ENCODE results near the gene SPEF2.
A peak's percentile ranks its signal among the peaks of the same experiment; 100 is the strongest.

Gene SPEF2

DNA sequence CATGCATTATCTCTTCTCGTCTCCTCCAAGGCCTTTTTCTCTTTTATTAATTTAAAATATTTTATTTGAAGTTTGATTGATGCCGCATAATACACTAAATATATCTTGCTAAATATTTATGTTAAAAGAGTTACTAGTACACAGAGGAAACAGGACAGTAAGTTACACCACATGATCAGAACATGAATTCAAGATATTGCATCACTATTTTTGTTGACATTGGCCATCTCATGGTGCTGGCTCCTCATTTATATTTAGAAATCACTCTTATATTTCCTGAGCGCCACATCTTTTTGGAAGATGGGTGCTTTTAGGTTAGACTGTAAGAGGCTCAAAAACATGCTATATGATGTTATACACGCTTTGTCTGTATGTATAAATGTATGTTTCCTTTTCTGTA lies 23.0 kb downstream of the SPEF2 start:
- TF ChIP-seq, protein P1, sequence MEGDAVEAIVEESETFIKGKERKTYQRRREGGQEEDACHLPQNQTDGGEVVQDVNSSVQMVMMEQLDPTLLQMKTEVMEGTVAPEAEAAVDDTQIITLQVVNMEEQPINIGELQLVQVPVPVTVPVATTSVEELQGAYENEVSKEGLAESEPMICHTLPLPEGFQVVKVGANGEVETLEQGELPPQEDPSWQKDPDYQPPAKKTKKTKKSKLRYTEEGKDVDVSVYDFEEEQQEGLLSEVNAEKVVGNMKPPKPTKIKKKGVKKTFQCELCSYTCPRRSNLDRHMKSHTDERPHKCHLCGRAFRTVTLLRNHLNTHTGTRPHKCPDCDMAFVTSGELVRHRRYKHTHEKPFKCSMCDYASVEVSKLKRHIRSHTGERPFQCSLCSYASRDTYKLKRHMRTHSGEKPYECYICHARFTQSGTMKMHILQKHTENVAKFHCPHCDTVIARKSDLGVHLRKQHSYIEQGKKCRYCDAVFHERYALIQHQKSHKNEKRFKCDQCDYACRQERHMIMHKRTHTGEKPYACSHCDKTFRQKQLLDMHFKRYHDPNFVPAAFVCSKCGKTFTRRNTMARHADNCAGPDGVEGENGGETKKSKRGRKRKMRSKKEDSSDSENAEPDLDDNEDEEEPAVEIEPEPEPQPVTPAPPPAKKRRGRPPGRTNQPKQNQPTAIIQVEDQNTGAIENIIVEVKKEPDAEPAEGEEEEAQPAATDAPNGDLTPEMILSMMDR (IDR thresholded peaks at IDR 0.05; ENCODE audit: low read depth, low read length): no peak
- TF ChIP-seq, protein P2, sequence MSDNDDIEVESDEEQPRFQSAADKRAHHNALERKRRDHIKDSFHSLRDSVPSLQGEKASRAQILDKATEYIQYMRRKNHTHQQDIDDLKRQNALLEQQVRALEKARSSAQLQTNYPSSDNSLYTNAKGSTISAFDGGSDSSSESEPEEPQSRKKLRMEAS (IDR thresholded peaks at IDR 0.05; ENCODE audit: low read depth, low read length): no peak
- TF ChIP-seq POLR2A (IDR thresholded peaks at IDR 0.05; ENCODE audit: extremely low read depth, insufficient read length) (no peak), MYC (IDR thresholded peaks at IDR 0.05; ENCODE audit: low read depth, low read length) (no peak)
- no peak overlapping the region for H3K4me3 ChIP-seq (ENCODE audit: low read depth, low read length)
- DNase-seq (ENCODE audit: low read depth): no peak

DNA sequence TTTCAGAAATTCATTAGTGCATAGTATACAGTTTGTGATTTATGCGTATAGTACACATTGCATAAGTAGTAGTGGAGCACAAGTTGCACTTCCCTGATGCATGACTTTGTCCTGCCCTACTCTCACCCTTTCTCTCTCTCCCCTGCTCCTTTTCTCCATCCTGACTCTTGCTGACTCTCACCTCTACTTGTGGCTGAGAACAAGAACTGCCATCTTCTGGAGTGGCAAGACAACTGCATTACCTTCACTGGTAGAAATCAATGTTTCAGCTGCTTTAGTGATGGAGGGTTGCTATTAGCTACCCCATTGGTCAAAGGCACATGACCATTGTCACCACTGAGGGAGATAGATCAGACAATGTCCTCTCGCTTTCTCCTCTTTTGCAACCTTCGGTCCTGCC lies 26.9 kb downstream of the SPEF2 start:
- TF ChIP-seq POLR2A (IDR thresholded peaks at IDR 0.05; ENCODE audit: extremely low read depth, insufficient read length) (no peak), MYC (IDR thresholded peaks at IDR 0.05; ENCODE audit: low read depth, low read length) (no peak)
- TF ChIP-seq, protein P1 (IDR thresholded peaks at IDR 0.05; ENCODE audit: low read depth, low read length): no peak
- TF ChIP-seq, protein P2 (IDR thresholded peaks at IDR 0.05; ENCODE audit: low read depth, low read length): no peak
- no peak overlapping the region for H3K4me3 ChIP-seq (ENCODE audit: low read depth, low read length)
- no peak for DNase-seq (ENCODE audit: low read depth)

DNA sequence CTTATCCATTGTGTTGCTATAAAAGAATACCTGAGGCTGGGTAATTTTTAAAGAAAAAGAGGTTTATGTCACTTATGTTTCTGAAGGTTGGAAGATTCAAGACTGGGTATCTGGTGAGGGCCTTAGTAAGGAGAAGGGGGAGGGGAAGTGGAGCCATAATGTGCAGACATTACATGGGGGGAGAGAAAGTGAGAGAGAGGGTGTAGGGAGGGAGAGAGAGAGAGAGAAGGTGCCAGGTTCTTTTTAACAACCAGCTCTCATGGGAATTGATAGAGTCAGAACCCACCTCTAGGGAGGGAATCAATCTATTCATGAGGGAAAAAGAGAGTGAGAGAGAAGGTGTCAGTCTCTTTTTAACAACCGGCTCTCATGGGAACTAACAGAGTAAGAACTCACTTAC lies 29.5 kb downstream of the SPEF2 start:
- TF ChIP-seq, protein P2 (IDR thresholded peaks at IDR 0.05; ENCODE audit: low read depth, low read length): no peak
- no peak for TF ChIP-seq MYC (IDR thresholded peaks at IDR 0.05; ENCODE audit: low read depth, low read length)
- no peak for TF ChIP-seq POLR2A (IDR thresholded peaks at IDR 0.05; ENCODE audit: extremely low read depth, insufficient read length)
- TF ChIP-seq, protein P1 (IDR thresholded peaks at IDR 0.05; ENCODE audit: low read depth, low read length): no peak
- no peak overlapping the region for H3K4me3 ChIP-seq (ENCODE audit: low read depth, low read length)
- no peak for DNase-seq (ENCODE audit: low read depth)

DNA sequence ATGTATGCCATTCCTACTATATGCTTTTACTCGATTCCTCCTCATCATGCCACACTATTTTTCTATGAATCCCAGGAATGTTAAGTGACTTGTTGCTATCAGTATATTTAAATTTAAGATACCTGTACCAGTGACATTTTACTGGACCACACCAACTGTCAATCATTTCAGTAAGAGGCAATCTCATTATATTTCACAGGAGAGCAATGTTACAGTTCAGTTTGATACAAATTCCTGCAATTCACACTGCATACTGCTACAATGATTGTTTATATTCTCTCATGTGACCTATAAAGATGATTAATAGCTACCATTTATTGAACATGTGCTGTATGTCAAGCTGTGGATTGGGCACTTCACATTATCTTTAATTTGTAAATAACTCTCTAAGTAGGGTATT lies 30.0 kb downstream of the SPEF2 start:
- TF ChIP-seq MYC (IDR thresholded peaks at IDR 0.05; ENCODE audit: low read depth, low read length): no peak
- TF ChIP-seq, protein P2 (IDR thresholded peaks at IDR 0.05; ENCODE audit: low read depth, low read length): no peak
- no peak for TF ChIP-seq POLR2A (IDR thresholded peaks at IDR 0.05; ENCODE audit: extremely low read depth, insufficient read length)
- TF ChIP-seq, protein P1 (IDR thresholded peaks at IDR 0.05; ENCODE audit: low read depth, low read length): no peak
- DNase-seq (ENCODE audit: low read depth): no peak

GRCh38 chr5:35651002-35651756 lies 33.5 kb downstream of the SPEF2 start:
- DNase-seq (ENCODE audit: low read depth): peak; percentile 35
- H3K4me3 ChIP-seq (ENCODE audit: low read depth, low read length): no peak overlapping the region
- no peak for TF ChIP-seq MYC (IDR thresholded peaks at IDR 0.05; ENCODE audit: low read depth, low read length)
- TF ChIP-seq, protein P1 (IDR thresholded peaks at IDR 0.05; ENCODE audit: low read depth, low read length): peak; percentile 48

More for the DNA sequence above, 30.0 kb downstream of the SPEF2 start:
- H3K4me3 ChIP-seq (ENCODE audit: low read depth, low read length): no peak overlapping the region

Data from NB4 (cell line).